PC-9 (cell line): Measurements from ENCODE around the gene PGAM5. TPM values are rescaled to one million over a fixed set of nuclear protein-coding genes. Genes with fewer than 3 reads are reported as not detected.

Experiments used
- BruUV-seq: library from RNA; stranded (reverse); fragments of 400-500 nt; replicated peaks from 2 replicates; lab custom pipeline; 2021; lab: Mats Ljungman, UMichigan
- CTCF ChIA-PET: fragments of 300-600 bp; sonication (Branson Sonifier 250); formaldehyde crosslinking; loops from one replicate; lab custom pipeline; 2022; ENCODE audit warnings: antibody characterized with exemption; lab: Charles Lee
- POLR2A ChIA-PET: fragments of 300-600 bp; sonication (Branson Sonifier 250); formaldehyde crosslinking; loops from one replicate; lab custom pipeline; 2022; ENCODE audit warnings: antibody characterized with exemption; ENCODE audit not compliant: unreplicated experiment; lab: Charles Lee
- DNase-seq, 2 experiments: peaks; one replicate each; pipeline versions ENCODE4 v3.0.0 to v3.0.0-alpha.2; 2015 to 2022; ENCODE audit warnings: mixed read lengths in 1 of 2
- H2AFZ ChIP-seq: fragments of 200-600 bp; sonication (generic); 2 replicates; pipeline ENCODE4 v1.8.1; 2017; ENCODE audit warnings: antibody characterized with exemption
- H3F3A ChIP-seq: fragments of 200-600 bp; sonication (generic); 2 replicates; pipeline ENCODE4 v1.8.1; 2017; ENCODE audit warnings: antibody characterized with exemption, mild to moderate bottlenecking, low read depth; ENCODE audit not compliant: insufficient read depth
- H3K27ac ChIP-seq: fragments of 200-600 bp; sonication (generic); 2 replicates; pipeline ENCODE4 v1.6.1; 2016; ENCODE audit warnings: mixed run types
- H3K27me3 ChIP-seq: fragments of 200-600 bp; sonication (generic); 2 replicates; pipeline ENCODE4 v1.6.1; 2016; ENCODE audit warnings: low read depth, mixed run types; ENCODE audit not compliant: insufficient read depth
- H3K36me3 ChIP-seq: fragments of 200-600 bp; sonication (generic); 2 replicates; pipeline ENCODE4 v1.6.1; 2016; ENCODE audit warnings: low read depth, mixed run types
- H3K4me1 ChIP-seq: fragments of 200-600 bp; sonication (generic); replicated peaks from 2 replicates; pipeline ENCODE4 v1.6.1; 2016; ENCODE audit warnings: mixed run types; ENCODE audit not compliant: insufficient read depth
- H3K4me2 ChIP-seq: fragments of 200-600 bp; sonication (generic); 2 replicates; pipeline ENCODE4 v1.6.1; 2017; ENCODE audit warnings: mixed run types
- H3K4me3 ChIP-seq: fragments of 200-600 bp; sonication (generic); 2 replicates; pipeline ENCODE4 v1.6.1; 2016; ENCODE audit warnings: mixed run types
- H3K79me2 ChIP-seq: fragments of 200-600 bp; sonication (generic); 2 replicates; pipeline ENCODE4 v1.6.1; 2017; ENCODE audit warnings: low read depth, mixed run types
- H3K9me2 ChIP-seq: fragments of 200-600 bp; sonication (generic); 2 replicates; pipeline ENCODE4 v1.8.1; 2017; ENCODE audit warnings: mild to moderate bottlenecking; ENCODE audit not compliant: insufficient read depth
- H3K9me3 ChIP-seq: fragments of 200-600 bp; sonication (generic); 2 replicates; pipeline ENCODE4 v1.8.1; 2016; ENCODE audit warnings: low read depth; ENCODE audit not compliant: insufficient read depth
- H4K20me1 ChIP-seq: fragments of 200-600 bp; sonication (generic); 2 replicates; pipeline ENCODE4 v1.8.1; 2017; ENCODE audit not compliant: insufficient read depth
- EZH2 ChIP-seq: fragments of 200-600 bp; sonication (generic); IDR thresholded peaks from 2 replicates; pipeline ENCODE4 v1.8.0; 2017; ENCODE audit warnings: antibody characterized with exemption, low read depth
- intact Hi-C: fragments of 100-400 bp; cut with micrococcal nuclease; formaldehyde crosslinking; loops from one replicate; pipeline ENCODE4 v1.10.0; 2022; ENCODE audit not compliant: unreplicated experiment
- total RNA-seq: library from RNA; stranded (reverse); gene quantifications from 2 replicates; pipeline ENCODE4 v1.2.3, GENCODE V29; 2021
- TF ChIP-seq, protein P1 (sequence below): fragments of 200-600 bp; sonication (generic); conservative IDR thresholded peaks from 2 replicates; pipeline ENCODE4 v1.6.1; 2017; ENCODE audit warnings: mixed run types, antibody characterized with exemption, mild to moderate bottlenecking, moderate library complexity

PGAM5 gene
- total RNA-seq, 1 experiment from 2014 or later, result 59.0 TPM

DNA sequence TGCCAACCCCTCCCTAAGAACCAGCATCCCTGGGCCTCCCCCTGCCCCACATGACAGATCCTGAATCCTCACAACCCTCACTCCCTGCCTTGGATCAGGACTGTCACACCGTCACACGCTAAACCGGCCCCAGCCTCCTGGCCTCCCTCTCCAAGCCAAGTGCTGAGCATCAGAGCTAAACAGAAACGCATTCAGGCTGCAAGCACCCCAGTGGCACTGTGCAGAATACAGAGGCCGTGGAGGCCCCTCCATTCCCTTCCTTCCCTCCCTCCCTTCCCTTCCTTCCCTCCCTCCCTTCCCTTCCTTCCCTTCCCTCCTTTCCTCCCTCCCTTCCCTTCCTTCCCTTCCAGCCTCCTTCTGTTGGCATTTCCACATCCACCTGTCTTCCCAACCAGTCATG, 36.1 kb upstream of the PGAM5 start:
- intact Hi-C loops, result no loop called here
- peaks cover 19% of the 10 kb centered on the region for H3K36me3 ChIP-seq
- H3F3A ChIP-seq, result no peaks in the 10 kb centered on the region
- no peak overlapping the region for H3K4me2 ChIP-seq
- ChIA-PET CTCF (no interaction called here), POLR2A (no interaction called here)
- no TSS peak for BruUV-seq
- no peaks in the 10 kb centered on the region for H3K9me2 ChIP-seq
- DNase-seq, result no peak
- no peak overlapping the region for H3K27ac ChIP-seq
- H3K9me3 ChIP-seq, result no peaks in the 10 kb centered on the region
- H3K27me3 ChIP-seq, result no peaks in the 10 kb centered on the region
- H3K79me2 ChIP-seq, result no peaks in the 10 kb centered on the region
- H3K4me3 ChIP-seq, result no peak overlapping the region
- H4K20me1 ChIP-seq, result no peaks in the 10 kb centered on the region
- TF ChIP-seq, protein P1, sequence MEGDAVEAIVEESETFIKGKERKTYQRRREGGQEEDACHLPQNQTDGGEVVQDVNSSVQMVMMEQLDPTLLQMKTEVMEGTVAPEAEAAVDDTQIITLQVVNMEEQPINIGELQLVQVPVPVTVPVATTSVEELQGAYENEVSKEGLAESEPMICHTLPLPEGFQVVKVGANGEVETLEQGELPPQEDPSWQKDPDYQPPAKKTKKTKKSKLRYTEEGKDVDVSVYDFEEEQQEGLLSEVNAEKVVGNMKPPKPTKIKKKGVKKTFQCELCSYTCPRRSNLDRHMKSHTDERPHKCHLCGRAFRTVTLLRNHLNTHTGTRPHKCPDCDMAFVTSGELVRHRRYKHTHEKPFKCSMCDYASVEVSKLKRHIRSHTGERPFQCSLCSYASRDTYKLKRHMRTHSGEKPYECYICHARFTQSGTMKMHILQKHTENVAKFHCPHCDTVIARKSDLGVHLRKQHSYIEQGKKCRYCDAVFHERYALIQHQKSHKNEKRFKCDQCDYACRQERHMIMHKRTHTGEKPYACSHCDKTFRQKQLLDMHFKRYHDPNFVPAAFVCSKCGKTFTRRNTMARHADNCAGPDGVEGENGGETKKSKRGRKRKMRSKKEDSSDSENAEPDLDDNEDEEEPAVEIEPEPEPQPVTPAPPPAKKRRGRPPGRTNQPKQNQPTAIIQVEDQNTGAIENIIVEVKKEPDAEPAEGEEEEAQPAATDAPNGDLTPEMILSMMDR, result no peak
- TF ChIP-seq EZH2, result no peak
- no peak overlapping the region for H2AFZ ChIP-seq
- no peaks in the 10 kb centered on the region for H3K4me1 ChIP-seq

DNA sequence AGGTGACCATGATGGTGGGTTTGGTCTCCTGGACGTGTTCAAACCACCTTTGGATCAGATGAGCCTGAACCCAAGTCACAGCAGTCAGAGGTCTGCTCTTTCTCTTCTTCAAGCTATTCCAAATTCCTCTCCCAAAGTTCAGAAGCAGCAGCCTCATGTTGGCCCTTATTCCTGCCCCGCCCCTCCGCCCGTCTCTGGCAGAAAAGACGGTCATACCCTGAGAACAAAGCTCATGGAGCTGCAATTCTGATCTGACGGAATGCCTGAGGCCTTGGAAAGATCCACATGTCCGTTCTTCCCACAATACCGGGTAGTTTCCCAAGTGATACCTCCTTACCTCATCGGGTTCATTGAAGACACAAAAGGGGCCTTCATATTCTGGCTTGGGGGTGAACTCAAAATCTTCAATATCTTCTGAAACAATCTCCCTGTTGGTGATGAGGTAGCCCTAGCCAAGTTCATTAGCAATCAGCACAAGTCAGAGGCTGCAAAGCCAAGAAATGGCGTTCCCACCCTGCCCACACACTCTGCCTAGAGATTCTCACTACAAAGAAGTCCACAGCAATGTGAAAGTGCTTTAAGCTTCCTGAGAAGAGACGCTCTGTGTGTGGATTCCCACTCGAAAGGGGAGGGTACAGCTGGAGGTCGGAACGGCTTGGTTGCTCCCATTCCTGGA, 34.7 kb upstream of the PGAM5 start:
- Histone ChIP-seq H3K4me3 (no peak overlapping the region), H3K4me1 (no peaks in the 10 kb centered on the region), H3K36me3 (peaks cover 15% of the 10 kb centered on the region), H3K4me2 (no peak overlapping the region), H4K20me1 (peaks cover 6% of the 10 kb centered on the region; the same call in 1 of the 2 replicates), H2AFZ (no peak overlapping the region), H3K9me2 (no peaks in the 10 kb centered on the region), H3K9me3 (no peaks in the 10 kb centered on the region), H3K27me3 (no peaks in the 10 kb centered on the region), H3K27ac (no peak overlapping the region), H3K79me2 (peaks cover 3% of the 10 kb centered on the region; the same call in 1 of the 2 replicates), H3F3A (no peaks in the 10 kb centered on the region)
- intact Hi-C loops, result no loop called here
- ChIA-PET CTCF (no interaction called here), POLR2A (no interaction called here)
- DNase-seq, result no peak
- no TSS peak for BruUV-seq
- TF ChIP-seq, protein P1, result no peak
- no peak for TF ChIP-seq EZH2

- H3K27ac ChIP-seq, result no peak overlapping the region
- intact Hi-C loops, result no loop called here
- no peak for DNase-seq
- no peak overlapping the region for H2AFZ ChIP-seq
- H3K27me3 ChIP-seq, result no peaks in the 10 kb centered on the region
- no peaks in the 10 kb centered on the region for H3K4me1 ChIP-seq
- peaks cover 16% of the 10 kb centered on the region for H3K79me2 ChIP-seq
- no peaks in the 10 kb centered on the region for H3K9me3 ChIP-seq
- TF ChIP-seq, protein P1, result no peak
- no peak for TF ChIP-seq EZH2
- ChIA-PET POLR2A (no interaction called here), CTCF (no interaction called here)
- peaks cover 6% of the 10 kb centered on the region; the same call in 1 of the 2 replicates for H4K20me1 ChIP-seq
- no peaks in the 10 kb centered on the region for H3F3A ChIP-seq
- peaks cover 10% of the 10 kb centered on the region for H3K36me3 ChIP-seq
- H3K9me2 ChIP-seq, result no peaks in the 10 kb centered on the region
- H3K4me3 ChIP-seq, result no peak overlapping the region
- H3K4me2 ChIP-seq, result no peak overlapping the region
- BruUV-seq, result no TSS peak
Observed at GRCh38 chr12:132677492-132677891, 33.1 kb upstream of the PGAM5 start.
